IMR-90 (cell line): Measurements from ENCODE around the gene SLC8A1. TPM values are rescaled to one million over a fixed set of nuclear protein-coding genes. Genes with fewer than 3 reads are reported as not detected.
A peak's percentile ranks its signal among the peaks of the same experiment; 100 is the strongest.

Experiments used
- ATAC-seq: fragments of 200-7000 bp; cut with Tn5 transposase; 2 replicates; pipeline ENCODE4 v1.9.1; 2020; ENCODE audit warnings: low read depth, mild to moderate bottlenecking, moderate library complexity
- BruUV-seq: library from RNA; stranded (reverse); fragments of 400-500 nt; replicated peaks from 2 replicates; lab custom pipeline; 2021; lab: Mats Ljungman, UMichigan
- CTCF ChIA-PET: fragments of 300-600 bp; formaldehyde crosslinking; extraction: SDS; loops from one replicate; lab custom pipeline; 2021; ENCODE audit warnings: antibody characterized with exemption; lab: Yijun Ruan, JAX
- POLR2A ChIA-PET: fragments of 300-600 bp; sonication (Branson Sonifier 250); formaldehyde crosslinking; loops from one replicate; lab custom pipeline; 2022; ENCODE audit warnings: antibody characterized with exemption; ENCODE audit not compliant: unreplicated experiment; lab: Charles Lee
- DNase-seq: peaks from one replicate; pipeline ENCODE4 v3.0.0; 2013
- H2AFZ ChIP-seq: replicated peaks from 2 replicates; pipeline ENCODE3; 2013; ENCODE audit warnings: low read length, mild to moderate bottlenecking; ENCODE audit not compliant: poor library complexity
- H2AK5ac ChIP-seq: 2 replicates; pipeline ENCODE4 v1.6.1; 2013; ENCODE audit warnings: low read depth, low read length, inconsistent platforms
- H2AK9ac ChIP-seq: replicated peaks from 2 replicates; pipeline ENCODE3; 2013; ENCODE audit warnings: mild to moderate bottlenecking, low read depth, low read length, moderate library complexity; ENCODE audit not compliant: poor library complexity
- H2BK120ac ChIP-seq: 2 replicates; pipeline ENCODE4 v1.6.1; 2013; ENCODE audit warnings: low read depth, low read length, inconsistent platforms
- H2BK15ac ChIP-seq: 3 replicates; pipeline ENCODE4 v1.6.1; 2013; ENCODE audit warnings: low read depth, low read length, inconsistent platforms
- H2BK20ac ChIP-seq: 2 replicates; pipeline ENCODE4 v1.6.1; 2013; ENCODE audit warnings: low read depth, mild to moderate bottlenecking, inconsistent platforms, low read length, moderate library complexity
- H2BK5ac ChIP-seq: 2 replicates; pipeline ENCODE4 v1.6.1; 2013; ENCODE audit warnings: mild to moderate bottlenecking, low read depth, low read length, inconsistent platforms; ENCODE audit not compliant: poor library complexity, severe bottlenecking
- H3K14ac ChIP-seq: replicated peaks from 2 replicates; pipeline ENCODE4 v1.6.1; 2013; ENCODE audit warnings: low read depth, low read length, inconsistent platforms
- H3K18ac ChIP-seq: 2 replicates; pipeline ENCODE4 v1.6.1; 2013; ENCODE audit warnings: low read depth, low read length, control low read depth
- H3K23ac ChIP-seq: 2 replicates; pipeline ENCODE4 v1.6.1; 2013; ENCODE audit warnings: low read depth, low read length, inconsistent platforms
- H3K27ac ChIP-seq: 2 replicates; pipeline ENCODE4 v1.5.1; 2013; ENCODE audit warnings: mild to moderate bottlenecking, control low read depth, low read length; ENCODE audit not compliant: insufficient read depth
- H3K27me3 ChIP-seq: 2 replicates; pipeline ENCODE4 v1.6.1; 2013; ENCODE audit warnings: low read length; ENCODE audit not compliant: control insufficient read depth, insufficient read depth
- H3K36me3 ChIP-seq: 2 replicates; pipeline ENCODE4 v1.6.1; 2013; ENCODE audit warnings: low read length, mixed read lengths; ENCODE audit not compliant: control insufficient read depth, insufficient read depth
- H3K4ac ChIP-seq: 2 replicates; pipeline ENCODE4 v1.6.1; 2013; ENCODE audit warnings: low read depth, low read length, inconsistent platforms
- H3K4me1 ChIP-seq: 2 replicates; pipeline ENCODE4 v1.6.1; 2013; ENCODE audit warnings: low read length, mixed read lengths; ENCODE audit not compliant: control insufficient read depth, insufficient read depth
- H3K4me2 ChIP-seq: 2 replicates; pipeline ENCODE4 v1.6.1; 2013; ENCODE audit warnings: low read depth, mild to moderate bottlenecking, control low read depth, low read length, moderate library complexity
- H3K4me3 ChIP-seq: 2 replicates; pipeline ENCODE4 v1.5.1; 2013; ENCODE audit warnings: low read depth, mild to moderate bottlenecking, control low read depth, low read length, moderate library complexity; ENCODE audit not compliant: insufficient read depth
- H3K56ac ChIP-seq: 2 replicates; pipeline ENCODE4 v1.6.1; 2013; ENCODE audit warnings: low read length, inconsistent platforms; ENCODE audit not compliant: insufficient read depth; ENCODE audit errors: extremely low read depth
- H3K79me1 ChIP-seq, 2 experiments: 2 replicates each; pipeline ENCODE4 v1.6.1; 2013; ENCODE audit warnings: low read length in 2 of 2, inconsistent platforms in 1 of 2, low read depth in 1 of 2
- H3K9ac ChIP-seq: 2 replicates; pipeline ENCODE4 v1.6.1; 2013; ENCODE audit warnings: low read depth, low read length, control low read depth
- H3K9me1 ChIP-seq: 2 replicates; pipeline ENCODE4 v1.6.1; 2013; ENCODE audit warnings: low read length, inconsistent platforms; ENCODE audit not compliant: insufficient read depth
- H3K9me3 ChIP-seq: 2 replicates; pipeline ENCODE4 v1.6.1; 2013; ENCODE audit warnings: low read length; ENCODE audit not compliant: control insufficient read depth, insufficient read depth
- H4K20me1 ChIP-seq: 2 replicates; pipeline ENCODE4 v1.6.1; 2013; ENCODE audit warnings: low read length, inconsistent platforms; ENCODE audit not compliant: insufficient read depth
- H4K5ac ChIP-seq: 2 replicates; pipeline ENCODE4 v1.6.1; 2013; ENCODE audit warnings: mild to moderate bottlenecking, low read depth, low read length, control low read depth
- H4K8ac ChIP-seq, 2 experiments: 2 replicates each; pipeline ENCODE4 v1.6.1; 2013; ENCODE audit warnings: low read depth in 2 of 2, low read length in 2 of 2, control low read depth in 1 of 2, inconsistent platforms in 1 of 2
- H4K91ac ChIP-seq: 2 replicates; pipeline ENCODE4 v1.6.1; 2013; ENCODE audit warnings: low read depth, low read length, inconsistent platforms; ENCODE audit not compliant: insufficient read depth
- BHLHE40 ChIP-seq: fragments of 150-350 bp; IDR thresholded peaks from 2 replicates; pipeline ENCODE4 v1.6.1; 2016; ENCODE audit warnings: mild to moderate bottlenecking, low read depth, low read length
- CEBPB ChIP-seq: IDR thresholded peaks from 2 replicates; pipeline ENCODE4 v1.6.1; 2012; ENCODE audit warnings: low read depth, low read length, improper control_type of control experiment
- FOS ChIP-seq: fragments of 150-350 bp; IDR thresholded peaks from 2 replicates; pipeline ENCODE4 v1.6.1; 2016; ENCODE audit warnings: low read depth, low read length
- MAFK ChIP-seq: IDR thresholded peaks from 2 replicates; pipeline ENCODE4 v1.6.1; 2012; ENCODE audit warnings: low read depth, low read length, improper control_type of control experiment
- MAZ ChIP-seq: IDR thresholded peaks from 2 replicates; pipeline ENCODE4 v1.6.1; 2012; ENCODE audit warnings: low read depth, mild to moderate bottlenecking, low read length, improper control_type of control experiment, moderate library complexity, borderline replicate concordance
- MXI1 ChIP-seq: IDR thresholded peaks from 2 replicates; pipeline ENCODE4 v1.6.1; 2012; ENCODE audit warnings: low read depth, mild to moderate bottlenecking, low read length, moderate library complexity, borderline replicate concordance
- NFE2L2 ChIP-seq: fragments of 150-350 bp; IDR thresholded peaks from 2 replicates; pipeline ENCODE4 v1.6.1; 2016; ENCODE audit warnings: low read depth, mild to moderate bottlenecking, low read length
- POLR2A ChIP-seq: IDR thresholded peaks from 2 replicates; pipeline ENCODE4 v1.6.1; 2012; ENCODE audit warnings: mild to moderate bottlenecking, low read depth, low read length
- RAD21 ChIP-seq: IDR thresholded peaks from 2 replicates; pipeline ENCODE4 v1.6.1; 2012; ENCODE audit warnings: low read length, improper control_type of control experiment
- RCOR1 ChIP-seq: IDR thresholded peaks from 2 replicates; pipeline ENCODE4 v1.6.1; 2012; ENCODE audit warnings: mild to moderate bottlenecking, low read length, improper control_type of control experiment; ENCODE audit not compliant: insufficient replicate concordance
- RFX5 ChIP-seq: IDR thresholded peaks from 2 replicates; pipeline ENCODE4 v1.8.0; 2012; ENCODE audit warnings: low read depth, mild to moderate bottlenecking, low read length, moderate library complexity
- SMC3 ChIP-seq: fragments of 150-350 bp; IDR thresholded peaks from 2 replicates; pipeline ENCODE4 v1.6.1; 2016; ENCODE audit warnings: low read depth, mild to moderate bottlenecking, antibody characterized with exemption, low read length, moderate library complexity
- USF2 ChIP-seq: fragments of 150-350 bp; IDR thresholded peaks from 2 replicates; pipeline ENCODE4 v1.6.1; 2017; ENCODE audit warnings: mild to moderate bottlenecking, antibody characterized with exemption, low read length, low read depth
- WGBS, 2 experiments: methylation state at CpG; one replicate each; pipeline versions ENCODE4 v1.1.5 to v1.1.7; 2013; ENCODE audit warnings: missing lambda C conversion rate in 2 of 2; ENCODE audit not compliant: insufficient read length in 1 of 2; ENCODE audit errors: extremely low coverage in 2 of 2; 5-methylcytosine and 5-hydroxymethylcytosine counted together
- dilution Hi-C: fragments of 300-500 bp; cut with HindIII; formaldehyde crosslinking; loops from one replicate; pipeline ENCODE4 v1.14.3; 2018; ENCODE audit warnings: low sequenced_read_pairs; ENCODE audit not compliant: unreplicated experiment
- in situ Hi-C: fragments of 300-500 bp; cut with MboI; formaldehyde crosslinking; loops from 3 replicates; pipeline ENCODE4 v1.14.3; 2019; ENCODE audit warnings: low sequenced_read_pairs, inconsistent platforms, mixed read lengths
- intact Hi-C: fragments of 100-400 bp; cut with micrococcal nuclease; formaldehyde crosslinking; loops from 2 replicates; pipeline ENCODE4 v1.10.0; 2022
- polyA plus RNA-seq, 3 experiments: library from polyadenylated mRNA; depleted of rRNA; stranded (reverse); fragments of >200 nt; gene quantifications; 2 replicates each; pipeline ENCODE4 v1.2.3, GENCODE V29; 2012; ENCODE audit warnings: low replicate concordance in 1 of 3
- total RNA-seq: library from RNA; depleted of rRNA; stranded (reverse); fragments of >200 nt; gene quantifications from 2 replicates; pipeline ENCODE4 v1.2.3, GENCODE V29; 2012
- TF ChIP-seq, protein P1 (sequence below): conservative IDR thresholded peaks from 2 replicates; pipeline ENCODE4 v1.5.1; 2012; ENCODE audit warnings: mild to moderate bottlenecking, low read depth, low read length, improper control_type of control experiment
- TF ChIP-seq, protein P2 (sequence below): fragments of 150-350 bp; IDR thresholded peaks from 2 replicates; pipeline ENCODE4 v1.6.1; 2016; ENCODE audit warnings: low read depth, mild to moderate bottlenecking, low read length, moderate library complexity, borderline replicate concordance

Gene SLC8A1
- total and polyA plus RNA-seq, 2 of the 4 experiments (the other 2 are of a cell fraction): 7.7 to 57.0 TPM

DNA sequence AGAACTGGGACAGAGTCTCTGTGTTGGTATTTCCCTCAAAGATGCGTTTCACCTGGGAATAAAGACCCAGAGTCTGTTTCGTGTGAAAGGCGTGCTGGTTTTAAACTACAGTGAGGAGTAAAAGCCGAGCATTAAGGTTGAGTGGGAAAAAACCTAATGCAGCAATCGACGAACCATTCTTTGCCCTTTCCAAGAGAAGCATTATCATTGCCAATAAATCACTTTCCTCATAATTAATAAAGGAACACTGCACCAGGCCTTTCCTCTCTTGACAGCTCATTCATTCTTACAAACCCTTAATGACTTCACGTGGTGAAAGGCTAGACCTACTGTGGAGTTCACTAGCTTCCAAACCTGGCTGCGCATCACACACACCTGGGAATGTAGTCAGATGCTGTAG is 896 bp upstream of the SLC8A1 start:
- TF ChIP-seq POLR2A (no peak), USF2 (no peak), RAD21 (no peak), NFE2L2 (no peak), MAFK (no peak), CEBPB (no peak), FOS (no peak), BHLHE40 (no peak), SMC3 (no peak), MAZ (no peak), RCOR1 (no peak), RFX5 (no peak), MXI1 (no peak)
- TF ChIP-seq, protein P1, sequence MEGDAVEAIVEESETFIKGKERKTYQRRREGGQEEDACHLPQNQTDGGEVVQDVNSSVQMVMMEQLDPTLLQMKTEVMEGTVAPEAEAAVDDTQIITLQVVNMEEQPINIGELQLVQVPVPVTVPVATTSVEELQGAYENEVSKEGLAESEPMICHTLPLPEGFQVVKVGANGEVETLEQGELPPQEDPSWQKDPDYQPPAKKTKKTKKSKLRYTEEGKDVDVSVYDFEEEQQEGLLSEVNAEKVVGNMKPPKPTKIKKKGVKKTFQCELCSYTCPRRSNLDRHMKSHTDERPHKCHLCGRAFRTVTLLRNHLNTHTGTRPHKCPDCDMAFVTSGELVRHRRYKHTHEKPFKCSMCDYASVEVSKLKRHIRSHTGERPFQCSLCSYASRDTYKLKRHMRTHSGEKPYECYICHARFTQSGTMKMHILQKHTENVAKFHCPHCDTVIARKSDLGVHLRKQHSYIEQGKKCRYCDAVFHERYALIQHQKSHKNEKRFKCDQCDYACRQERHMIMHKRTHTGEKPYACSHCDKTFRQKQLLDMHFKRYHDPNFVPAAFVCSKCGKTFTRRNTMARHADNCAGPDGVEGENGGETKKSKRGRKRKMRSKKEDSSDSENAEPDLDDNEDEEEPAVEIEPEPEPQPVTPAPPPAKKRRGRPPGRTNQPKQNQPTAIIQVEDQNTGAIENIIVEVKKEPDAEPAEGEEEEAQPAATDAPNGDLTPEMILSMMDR: no peak
- TF ChIP-seq, protein P2, sequence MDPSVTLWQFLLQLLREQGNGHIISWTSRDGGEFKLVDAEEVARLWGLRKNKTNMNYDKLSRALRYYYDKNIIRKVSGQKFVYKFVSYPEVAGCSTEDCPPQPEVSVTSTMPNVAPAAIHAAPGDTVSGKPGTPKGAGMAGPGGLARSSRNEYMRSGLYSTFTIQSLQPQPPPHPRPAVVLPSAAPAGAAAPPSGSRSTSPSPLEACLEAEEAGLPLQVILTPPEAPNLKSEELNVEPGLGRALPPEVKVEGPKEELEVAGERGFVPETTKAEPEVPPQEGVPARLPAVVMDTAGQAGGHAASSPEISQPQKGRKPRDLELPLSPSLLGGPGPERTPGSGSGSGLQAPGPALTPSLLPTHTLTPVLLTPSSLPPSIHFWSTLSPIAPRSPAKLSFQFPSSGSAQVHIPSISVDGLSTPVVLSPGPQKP: no peak
- Histone ChIP-seq H3K56ac (peak overlapping the region; percentile 74; the same call in 1 of the 2 replicates), H4K91ac (0 out of 2 replicates have a peak overlapping the region, but pooled peaks have one; percentile 6), H3K9ac (peak overlapping the region; percentile 70), H3K4ac (peak overlapping the region; percentile 14; the same call in 1 of the 2 replicates), H3K14ac (peak overlapping the region; percentile 57), H3K4me2 (peak overlapping the region; percentile 94), H2BK20ac (no peak overlapping the region), H2BK5ac (no peak overlapping the region), H3K9me3 (no peaks in the 10 kb centered on the region), H2AK5ac (peak overlapping the region; percentile 17; the same call in 1 of the 2 replicates), H2AFZ (no peak overlapping the region), H3K4me3 (peak overlapping the region; percentile 96), H2AK9ac (no peak overlapping the region), H3K27ac (no peak overlapping the region), H4K20me1 (no peaks in the 10 kb centered on the region), H4K8ac (peak overlapping the region; percentile 58 to 77; a peak in 3 of 4 replicates), H3K18ac (peak overlapping the region; percentile 84; the same call in 1 of the 2 replicates), H3K27me3 (no peaks in the 10 kb centered on the region), H3K4me1 (peaks cover 5% of the 10 kb centered on the region), H2BK15ac (peak overlapping the region; percentile 94; the same call in 2 of the 3 replicates), H4K5ac (peak overlapping the region; percentile 30), H3K9me1 (no peaks in the 10 kb centered on the region), H3K36me3 (no peaks in the 10 kb centered on the region), H2BK120ac (0 out of 2 replicates have a peak overlapping the region, but pooled peaks have one; percentile 74), H3K23ac (peak overlapping the region; percentile 81), H3K79me1 (peaks cover 5 to 31% of the 10 kb centered on the region in 2 experiments; a peak in 2 of 4 replicates)
- ChIA-PET POLR2A (no interaction called here), CTCF (no interaction called here)
- no peak for ATAC-seq
- intact Hi-C loops: loop anchor here (10.0 kb wide), 1 partner anchor 418 kb away; no protein-coding TSS in a partner anchor
- WGBS, 2 experiments: 76% methylated on average over 3 of the region's 8 CpGs; no CpG with 5 or more reads in 1 of the 2 experiments
- in situ Hi-C loops: loop anchor here (10.0 kb wide), 1 partner anchor 548 kb away; no protein-coding TSS in a partner anchor
- dilution Hi-C loops: no loop called here
- BruUV-seq: no TSS peak
- no peak for DNase-seq
